PFSK-1 (cell line): ENCODE measurements around the gene MRPL36.

Source experiments
- FOXP2 ChIP-seq: optimal IDR thresholded peaks from 2 replicates; pipeline ENCODE3; 2011; ENCODE audit warnings: borderline replicate concordance, control low read depth, inconsistent platforms; ENCODE audit not compliant: insufficient read depth; ENCODE audit errors: extremely low read length, extremely low read depth
- POLR2AphosphoS5 ChIP-seq: IDR thresholded peaks from 2 replicates; pipeline ENCODE4 v1.6.1; 2012; ENCODE audit warnings: low read depth, mild to moderate bottlenecking, control low read depth, low read length, moderate library complexity
- REST ChIP-seq, 2 experiments: IDR thresholded peaks; 2 replicates each; pipeline versions ENCODE4 v1.6.1 to v1.8.0; 2011 to 2012; ENCODE audit warnings: low read depth in 2 of 2, low read length in 2 of 2, control low read depth in 1 of 2, inconsistent platforms in 1 of 2, mild to moderate bottlenecking in 1 of 2, moderate library complexity in 1 of 2; ENCODE audit not compliant: insufficient read depth in 1 of 2
- SIN3A ChIP-seq: IDR thresholded peaks from 2 replicates; pipeline ENCODE4 v1.6.1; 2012; ENCODE audit warnings: mild to moderate bottlenecking, low read length, moderate library complexity, borderline replicate concordance; ENCODE audit not compliant: insufficient read depth
- TAF1 ChIP-seq: IDR thresholded peaks from 2 replicates; pipeline ENCODE4 v1.6.1; 2012; ENCODE audit warnings: low read length, control low read depth, borderline replicate concordance; ENCODE audit not compliant: insufficient read depth

MRPL36 gene

GRCh38 chr5:1756481-1756880 lies 43.2 kb downstream of the MRPL36 start:
- TF ChIP-seq FOXP2: no peak
- no peak for TF ChIP-seq REST (IDR thresholded peaks at IDR 0.05; ENCODE audit: insufficient read depth in 1 of 2, low read depth in 2 of 2, low read length in 2 of 2)
- TF ChIP-seq TAF1: no peak
- TF ChIP-seq SIN3A: no peak
- TF ChIP-seq POLR2AphosphoS5: no peak

- TF ChIP-seq POLR2AphosphoS5 (no peak), FOXP2 (no peak), SIN3A (no peak), REST (IDR thresholded peaks at IDR 0.05; ENCODE audit: insufficient read depth in 1 of 2, low read depth in 2 of 2, low read length in 2 of 2) (no peak), TAF1 (no peak)
These were observed 44.2 kb downstream of the MRPL36 start for GRCh38 chr5:1755321-1755949.

GRCh38 chr5:1754531-1755220 lies 45.0 kb downstream of the MRPL36 start:
- TF ChIP-seq FOXP2 (no peak), SIN3A (no peak), POLR2AphosphoS5 (no peak), TAF1 (no peak), REST (IDR thresholded peaks at IDR 0.05; ENCODE audit: insufficient read depth in 1 of 2, low read depth in 2 of 2, low read length in 2 of 2) (no peak)

- TF ChIP-seq SIN3A: no peak
- TF ChIP-seq REST (IDR thresholded peaks at IDR 0.05; ENCODE audit: insufficient read depth in 1 of 2, low read depth in 2 of 2, low read length in 2 of 2): no peak
- TF ChIP-seq POLR2AphosphoS5: no peak
- no peak for TF ChIP-seq TAF1
- no peak for TF ChIP-seq FOXP2
These were observed 46.1 kb downstream of the MRPL36 start for GRCh38 chr5:1753490-1753889.
